Hematopoietic multipotent progenitor cell treated with erythropoietin and hydrocortisone succinate and interleukin-3 and kit ligand, for 4 days (in vitro differentiated cells): Measurements from ENCODE around the gene GAD1.

Experiments
- DNase-seq: peaks from one replicate; pipeline ENCODE4 v3.0.0-alpha.2; 2015

GAD1 gene

DNA sequence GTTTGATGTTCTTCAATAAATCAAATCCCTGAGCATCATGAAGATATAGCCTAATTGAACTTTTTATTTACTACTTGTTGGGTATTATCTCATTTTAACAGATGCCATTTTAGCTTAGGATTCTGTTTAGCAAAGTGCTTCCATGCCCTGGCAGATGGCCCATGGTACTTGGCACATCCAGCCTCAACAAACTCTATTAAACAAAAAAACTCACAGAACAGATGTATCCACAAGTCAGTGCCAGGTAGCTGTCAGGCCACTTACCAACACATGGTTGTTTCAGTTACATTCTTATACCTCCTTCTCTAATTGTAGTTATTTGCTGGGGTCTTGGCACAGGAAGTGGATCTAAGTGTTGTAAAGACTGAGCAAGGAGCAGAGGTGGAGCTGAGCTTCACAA lies 29.6 kb downstream of the GAD1 start:
- no peak for DNase-seq

DNA sequence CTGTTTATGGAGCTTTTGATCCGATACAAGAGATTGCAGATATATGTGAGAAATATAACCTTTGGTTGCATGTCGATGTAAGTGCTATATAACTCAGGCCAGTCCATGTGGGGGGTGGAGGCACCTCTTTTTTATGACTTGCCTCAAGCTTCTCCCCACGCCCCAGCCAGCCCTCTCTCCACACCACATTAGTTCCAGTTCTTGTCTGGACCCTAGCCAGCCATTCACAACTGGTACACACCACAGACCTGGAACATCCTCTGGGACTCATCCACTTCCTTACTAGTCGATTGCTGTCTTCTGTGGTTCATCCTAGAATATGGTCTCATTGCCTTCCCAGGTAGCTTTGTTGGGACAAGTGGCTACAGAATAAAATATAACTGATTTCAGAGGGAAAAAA lies 31.0 kb downstream of the GAD1 start:
- no peak for DNase-seq

DNA sequence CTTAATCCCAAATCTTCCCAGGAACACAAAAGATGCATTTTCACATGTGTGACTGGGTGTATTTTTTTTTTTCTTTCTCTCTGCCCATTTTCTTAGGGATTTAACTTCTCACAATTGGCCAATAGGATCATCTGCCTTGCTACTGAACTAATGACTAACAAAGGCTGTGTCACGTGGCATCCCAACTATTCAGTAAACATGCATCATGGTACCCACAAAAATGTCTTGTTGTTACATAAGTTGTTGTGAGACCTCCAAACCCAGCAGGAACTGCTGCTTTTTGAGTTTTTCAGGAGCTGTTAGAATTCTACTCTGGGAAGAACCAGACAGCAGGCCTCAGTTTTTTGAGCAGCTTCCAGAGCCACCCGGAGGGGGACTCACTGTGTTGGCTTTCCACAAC lies 31.9 kb downstream of the GAD1 start:
- no peak for DNase-seq

DNA sequence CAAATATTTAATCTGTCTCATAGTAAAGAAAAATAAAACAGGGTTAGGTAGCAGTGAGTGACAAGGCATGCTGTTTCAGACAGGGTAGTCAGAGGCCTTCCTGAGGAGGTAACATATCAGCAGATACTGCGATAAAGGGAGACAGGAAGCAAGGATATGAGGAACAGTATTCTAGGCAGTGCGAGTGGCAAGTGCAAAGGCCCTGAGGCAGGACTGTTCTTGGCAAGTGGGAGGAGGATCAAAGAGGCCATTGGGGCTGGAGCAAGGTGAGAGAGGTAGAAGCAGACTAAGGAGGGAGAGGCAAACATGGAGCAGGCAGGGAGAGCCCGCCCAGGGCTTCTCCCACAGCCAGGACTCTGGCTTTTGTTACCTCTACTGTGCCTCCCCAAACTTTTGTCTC lies 33.6 kb downstream of the GAD1 start:
- DNase-seq: no peak

DNA sequence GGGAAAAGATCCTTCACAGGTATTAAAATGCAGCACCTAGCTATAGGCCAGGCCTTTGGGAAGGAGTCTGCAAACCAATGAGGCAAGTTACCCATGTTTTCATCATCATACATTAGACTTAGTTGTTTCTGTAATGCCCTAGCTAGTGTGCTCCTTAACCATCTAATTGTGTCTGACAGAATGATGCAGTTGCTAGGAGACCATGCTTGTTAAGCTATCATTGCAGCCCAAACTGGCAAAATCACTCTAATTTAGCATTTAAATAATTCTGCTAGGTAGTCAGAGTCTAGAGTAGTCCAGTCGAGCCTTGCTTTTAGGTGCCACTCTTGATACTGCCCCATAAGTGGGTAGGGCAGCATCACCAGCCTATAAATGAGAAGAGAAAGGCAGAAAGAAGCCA lies 34.9 kb downstream of the GAD1 start:
- no peak for DNase-seq

DNA sequence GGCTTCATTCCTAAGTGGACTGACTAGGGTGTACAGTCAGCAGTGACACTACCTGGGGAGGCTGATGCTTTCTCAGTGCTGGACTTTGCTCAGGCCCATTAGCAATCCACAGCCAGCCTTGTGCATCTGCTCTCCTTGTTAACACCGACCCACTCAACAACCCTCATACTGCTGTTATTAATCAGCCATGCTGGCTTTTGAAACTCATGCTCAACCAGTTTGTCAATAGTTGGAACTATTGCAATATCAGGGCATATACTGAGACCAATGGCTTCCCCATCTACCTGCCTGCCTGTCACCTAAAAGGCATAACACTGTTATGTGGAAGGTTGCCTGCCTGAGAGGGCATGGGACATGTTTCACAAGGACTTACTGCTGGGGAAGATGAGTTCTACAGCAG lies 39.4 kb downstream of the GAD1 start:
- no peak for DNase-seq

DNA sequence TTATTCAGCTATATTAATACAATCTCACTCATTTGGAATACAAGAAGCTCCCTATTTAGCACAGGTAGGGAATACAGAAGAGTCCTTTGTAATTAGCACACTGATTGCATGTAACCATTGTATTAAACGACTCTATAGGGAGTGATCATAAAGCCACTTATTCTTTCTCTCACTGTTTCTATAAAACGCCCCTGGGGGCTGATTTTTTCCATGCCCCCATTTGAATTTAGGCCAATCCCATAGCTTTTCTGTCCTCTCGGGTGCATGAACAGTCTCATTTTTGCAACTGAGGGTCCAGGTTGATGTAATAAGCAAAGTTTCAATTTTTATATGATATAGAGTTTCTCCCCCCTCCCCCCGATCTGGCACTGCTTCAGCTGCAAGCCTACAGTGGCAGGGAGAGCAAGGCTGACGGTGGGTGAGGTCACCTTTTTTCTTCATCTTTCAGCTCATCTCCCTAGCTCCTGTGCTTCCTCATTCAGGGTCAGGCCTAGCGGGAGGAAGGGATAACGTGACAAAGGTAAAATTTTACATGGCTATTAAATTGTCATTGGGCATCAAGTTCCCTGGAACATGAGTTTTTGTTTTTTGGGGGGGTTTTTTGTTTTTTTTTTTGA lies 45.7 kb downstream of the GAD1 start:
- peak; percentile 44 for DNase-seq

DNA sequence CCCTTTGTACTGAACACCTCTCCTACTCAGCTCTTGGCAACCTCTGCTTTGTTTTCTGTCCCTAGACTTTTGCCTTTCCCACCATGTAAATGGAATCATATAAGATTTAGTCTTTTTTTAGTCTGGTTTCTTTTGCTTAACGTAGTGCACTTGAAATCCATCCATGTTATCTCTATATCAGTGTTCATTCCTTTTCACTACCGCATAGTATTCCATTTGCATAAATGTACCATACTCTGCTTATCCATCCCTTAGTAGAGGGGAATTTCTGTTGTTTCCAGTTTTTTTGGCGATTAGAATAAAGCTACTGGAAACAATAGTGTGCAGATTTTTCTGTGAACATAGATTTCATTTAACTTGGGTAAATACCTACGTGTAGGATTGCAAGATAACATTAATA lies 46.4 kb downstream of the GAD1 start:
- no peak for DNase-seq

DNA sequence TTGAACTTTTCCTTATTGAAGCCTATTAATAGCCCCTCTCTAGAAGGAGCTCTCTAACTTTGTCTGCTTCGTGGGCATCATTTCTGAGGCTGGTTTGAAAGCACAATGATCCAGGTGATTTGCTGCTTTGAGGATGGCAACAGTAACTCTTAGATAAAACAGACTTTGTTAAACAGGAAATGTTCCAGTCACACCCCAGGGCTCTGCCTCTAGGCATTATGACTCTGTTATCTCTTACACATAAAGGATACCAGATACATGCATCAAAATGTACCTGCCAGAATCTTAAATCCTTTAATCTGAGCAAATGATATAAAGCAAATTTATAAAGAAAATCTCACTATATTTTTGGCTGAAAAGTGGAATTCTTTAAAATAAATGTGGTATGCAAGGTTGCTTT lies 52.3 kb downstream of the GAD1 start:
- DNase-seq: no peak

DNA sequence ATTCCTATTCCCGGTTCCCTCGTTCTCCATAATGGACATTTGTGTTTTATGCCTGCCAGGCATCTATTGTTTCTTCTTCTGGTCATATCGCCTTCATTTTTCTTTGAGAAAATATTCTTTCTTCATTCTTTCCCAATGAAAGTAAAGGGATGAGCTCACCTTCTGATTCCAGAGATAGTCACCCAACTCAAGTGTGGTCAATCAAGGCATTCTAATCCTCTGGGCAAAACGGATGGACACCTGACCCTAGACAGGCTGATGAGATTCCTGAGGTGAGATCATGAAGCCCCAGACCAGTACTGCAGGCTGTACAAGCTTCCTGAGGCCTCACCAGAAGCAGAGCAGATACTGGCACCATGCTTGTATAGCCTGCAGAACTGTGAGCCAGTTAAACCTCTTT lies 52.8 kb downstream of the GAD1 start:
- DNase-seq: no peak

DNA sequence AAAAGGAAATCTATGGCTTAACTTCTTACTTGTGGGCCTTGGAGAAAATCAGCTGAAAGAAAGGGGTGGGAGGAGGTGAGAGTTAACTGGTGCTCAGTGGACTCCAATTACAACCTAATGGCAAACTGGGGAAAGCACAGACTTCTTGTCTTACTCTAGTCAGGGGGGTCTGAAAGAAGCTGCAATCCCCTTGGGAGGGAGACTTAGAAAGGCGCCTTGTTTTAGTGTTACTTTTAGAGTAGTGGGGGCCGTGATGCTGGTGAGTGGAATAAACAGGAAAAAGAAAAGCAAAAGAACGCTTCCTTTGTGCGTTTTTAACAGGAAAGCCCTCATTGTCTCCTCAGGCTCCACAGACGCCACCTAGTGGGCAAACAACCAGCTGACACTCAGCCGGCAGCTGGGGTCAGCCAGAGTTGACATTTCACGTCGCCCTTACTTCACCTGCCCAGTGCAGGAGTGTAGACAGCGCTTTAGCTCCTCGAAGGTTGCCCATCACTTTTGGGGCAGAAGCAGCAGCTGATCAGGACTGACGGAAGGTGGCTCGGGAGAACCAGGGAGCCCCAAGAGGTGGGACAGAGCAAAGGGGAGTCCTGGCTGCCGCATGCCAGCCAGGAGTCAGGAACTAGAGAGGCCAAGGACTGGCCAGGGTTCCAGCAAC lies 56.5 kb downstream of the GAD1 start:
- peak; percentile 88 for DNase-seq

DNA sequence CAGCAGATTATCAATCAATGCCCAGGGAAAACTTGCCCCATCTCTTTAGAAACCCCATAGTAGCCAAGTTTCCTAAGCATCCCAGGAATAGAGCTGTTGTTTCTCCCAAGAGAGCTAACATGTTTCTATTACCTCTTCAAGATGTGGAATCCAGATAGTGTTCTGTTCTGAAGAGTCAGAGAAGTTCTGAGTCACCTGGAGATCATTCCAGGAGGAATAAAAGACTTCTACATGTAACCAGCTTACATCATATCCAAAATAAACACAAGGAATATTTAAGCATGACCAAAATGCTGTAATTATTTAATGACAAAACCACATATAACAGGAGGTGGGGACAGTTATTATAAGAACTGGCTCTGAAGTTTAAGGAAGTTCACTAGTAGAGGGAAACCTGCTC lies 61.4 kb downstream of the GAD1 start:
- no peak for DNase-seq

DNA sequence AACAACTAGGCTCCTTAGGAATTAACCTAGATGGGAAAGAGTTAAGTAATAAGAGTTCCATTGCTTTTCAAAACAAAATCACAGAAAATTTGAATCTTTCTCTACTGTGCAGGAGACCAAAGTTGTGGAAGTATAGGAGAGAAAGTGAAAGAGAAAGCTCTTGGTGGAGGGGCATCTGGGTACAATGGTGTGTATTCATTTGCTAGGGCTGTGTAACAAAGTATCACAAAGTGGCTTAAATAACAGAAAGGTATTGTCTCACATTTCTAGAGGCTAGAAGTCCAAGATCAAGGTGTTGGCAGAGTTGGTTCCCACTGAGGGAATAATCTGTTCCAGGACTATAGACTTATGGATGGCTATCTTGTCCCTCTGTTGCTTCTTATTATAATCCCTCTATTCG lies 61.8 kb downstream of the GAD1 start:
- no peak for DNase-seq

DNA sequence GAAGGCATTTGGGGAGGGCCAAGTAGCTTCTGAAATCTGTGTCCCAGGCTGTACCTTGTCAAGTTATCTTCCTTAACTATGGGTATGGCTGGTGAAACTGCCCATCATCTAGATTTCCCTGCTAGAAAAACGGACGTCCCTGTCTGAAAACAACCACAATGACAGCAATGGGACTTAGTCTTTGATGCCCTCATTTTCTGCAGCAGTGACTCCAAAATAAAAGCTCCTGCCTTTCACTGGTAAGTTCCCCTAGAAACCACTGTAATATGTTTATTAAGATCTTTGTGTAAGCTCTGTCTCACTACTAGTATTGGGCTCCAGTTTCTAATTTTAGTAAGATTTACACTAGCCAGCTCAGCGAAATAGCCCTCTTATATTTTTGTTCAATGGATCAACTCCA lies 65.2 kb downstream of the GAD1 start:
- no peak for DNase-seq

DNA sequence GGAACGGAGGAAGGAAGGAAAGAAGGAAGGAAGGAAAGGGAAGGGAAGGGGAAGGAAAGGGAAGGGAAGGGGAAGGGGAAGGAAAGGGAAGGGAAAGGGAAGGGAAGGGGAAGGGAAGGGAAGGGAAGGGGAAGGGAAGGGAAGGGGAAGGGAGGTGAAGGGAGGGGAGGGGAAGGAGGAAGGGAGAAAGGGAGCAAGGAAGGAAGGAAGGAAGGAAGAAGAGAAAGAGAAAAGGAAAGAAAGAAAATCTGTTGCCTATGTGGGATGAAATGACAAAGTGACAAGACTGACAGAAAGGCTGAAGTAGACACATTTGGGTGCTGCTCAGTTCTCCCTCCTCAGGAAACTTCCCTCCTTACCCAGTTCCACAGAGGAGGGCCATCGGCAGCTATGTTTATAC lies 66.1 kb downstream of the GAD1 start:
- DNase-seq: no peak

DNA sequence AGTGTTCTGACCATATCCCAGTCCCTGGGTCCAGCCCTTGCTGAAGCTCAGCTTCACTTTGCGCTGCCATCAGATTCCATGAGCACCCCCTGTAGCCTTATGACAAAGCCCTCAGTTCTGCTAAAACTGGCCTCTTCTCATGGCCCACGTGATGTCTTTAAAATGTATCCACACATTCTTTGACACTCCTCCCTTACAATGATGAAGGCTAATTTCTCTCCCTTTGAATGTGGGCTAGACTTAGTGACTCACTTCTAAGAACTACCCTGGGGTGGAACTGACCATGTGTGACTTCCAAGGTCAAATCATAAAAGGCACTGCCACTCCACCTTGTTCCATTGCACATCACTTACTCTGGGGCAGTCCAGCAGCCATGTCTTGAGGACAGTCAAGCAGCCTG lies 67.0 kb downstream of the GAD1 start:
- DNase-seq: no peak

DNA sequence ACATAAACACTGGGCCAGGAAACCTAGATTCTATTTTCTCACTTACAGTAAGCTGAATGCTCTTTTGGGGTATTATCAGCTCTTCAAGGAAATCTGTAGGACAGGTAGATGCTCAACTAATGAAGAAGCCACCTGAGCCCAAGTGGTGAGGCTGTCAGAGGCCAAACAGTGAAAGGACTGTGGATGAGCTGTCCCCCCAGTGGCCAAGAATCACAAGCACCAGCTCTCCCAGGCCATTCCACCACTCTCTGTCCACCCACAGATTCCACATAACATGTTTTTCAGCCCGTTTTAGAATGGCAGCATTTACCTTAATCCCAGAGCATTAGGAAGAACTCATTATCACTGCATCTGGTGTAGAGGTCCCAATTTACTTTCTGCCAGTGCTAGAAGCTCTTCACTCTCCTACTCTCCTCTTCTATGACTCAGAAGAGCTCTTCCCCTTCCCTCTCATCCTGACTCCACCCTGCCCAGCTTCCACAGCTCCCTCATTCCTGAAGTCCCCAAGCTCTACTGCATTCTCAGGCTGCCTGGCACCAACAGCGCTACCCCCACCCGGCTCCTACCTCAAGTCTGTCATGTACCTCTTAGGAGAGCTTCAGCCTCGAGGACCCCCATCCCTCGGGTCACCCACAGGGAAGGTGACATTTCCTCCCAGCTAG lies 68.6 kb downstream of the GAD1 start:
- no peak for DNase-seq

DNA sequence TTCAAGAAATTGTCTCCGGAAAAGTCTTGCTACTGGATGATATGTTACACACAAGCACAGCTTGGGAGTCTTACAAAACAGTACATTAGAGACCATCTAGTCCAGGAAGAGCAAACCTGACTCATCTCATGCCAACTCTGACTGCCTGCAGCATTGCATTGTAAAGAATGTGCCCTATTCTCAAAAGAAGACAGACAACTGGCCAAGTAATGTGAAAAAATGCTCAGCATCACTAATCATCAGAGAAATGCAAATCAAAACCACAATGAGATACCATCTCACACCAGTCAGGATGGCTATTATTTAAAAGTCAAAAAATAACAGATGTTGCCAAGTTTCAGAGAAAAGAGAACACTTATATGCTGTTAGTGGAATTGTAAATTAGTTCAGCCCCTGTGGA lies 69.7 kb downstream of the GAD1 start:
- no peak for DNase-seq

DNA sequence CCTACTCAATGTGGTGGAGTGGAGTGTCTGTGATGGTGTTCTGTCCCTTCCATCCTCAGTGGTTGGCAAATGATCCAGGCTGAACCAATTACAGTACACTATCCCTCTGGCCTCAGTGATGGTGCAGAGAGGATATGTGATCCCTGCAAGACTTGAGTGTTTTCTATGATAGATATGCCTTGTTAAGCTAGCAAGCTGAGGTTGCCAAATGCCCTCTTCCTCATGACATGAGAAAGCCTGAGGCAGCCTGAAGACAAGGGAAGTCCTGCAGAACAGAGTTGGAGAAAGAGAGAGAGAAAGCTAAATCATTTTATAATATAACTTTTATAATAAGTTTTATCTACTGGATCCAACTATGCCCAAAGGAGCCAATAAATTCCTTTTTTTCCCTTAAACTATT lies 70.8 kb downstream of the GAD1 start:
- DNase-seq: no peak

DNA sequence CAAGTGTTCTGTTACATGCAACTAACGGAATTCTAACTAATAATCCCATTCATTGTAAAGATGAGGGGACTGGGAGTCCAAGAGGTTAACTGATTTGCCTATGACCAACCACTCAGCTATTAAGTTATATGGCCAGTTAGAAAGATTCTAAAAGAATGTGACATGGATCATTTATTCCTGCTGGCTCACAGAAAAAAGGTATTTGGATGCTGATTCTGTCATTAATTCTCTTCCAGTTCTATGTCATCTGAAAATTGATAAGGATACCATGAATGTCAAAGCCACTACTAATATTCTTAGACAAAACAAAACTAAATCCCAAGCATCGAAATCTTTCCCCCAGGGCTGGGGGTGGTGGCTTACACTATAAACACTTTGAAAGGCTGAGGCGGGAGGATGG lies 71.2 kb downstream of the GAD1 start:
- DNase-seq: no peak

DNA sequence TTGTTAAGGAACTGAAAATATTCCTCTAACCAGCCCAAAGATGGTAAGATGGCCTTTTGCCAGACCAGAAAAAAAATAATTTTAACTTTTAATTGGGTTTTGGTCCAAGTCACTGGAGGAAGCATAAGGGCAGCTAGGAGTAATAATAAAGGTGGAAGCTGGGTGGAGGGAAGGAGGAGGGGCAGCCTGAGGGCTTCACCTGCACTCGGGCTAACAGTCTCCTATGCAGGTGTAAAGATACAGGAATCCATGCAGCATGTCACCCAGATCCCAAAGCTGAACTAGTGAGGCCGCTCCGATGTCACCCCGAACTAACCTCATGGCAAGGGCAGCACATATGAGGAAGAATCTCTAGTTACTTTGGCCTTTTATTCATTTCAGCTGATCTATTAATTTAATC lies 75.2 kb downstream of the GAD1 start:
- DNase-seq: no peak

DNA sequence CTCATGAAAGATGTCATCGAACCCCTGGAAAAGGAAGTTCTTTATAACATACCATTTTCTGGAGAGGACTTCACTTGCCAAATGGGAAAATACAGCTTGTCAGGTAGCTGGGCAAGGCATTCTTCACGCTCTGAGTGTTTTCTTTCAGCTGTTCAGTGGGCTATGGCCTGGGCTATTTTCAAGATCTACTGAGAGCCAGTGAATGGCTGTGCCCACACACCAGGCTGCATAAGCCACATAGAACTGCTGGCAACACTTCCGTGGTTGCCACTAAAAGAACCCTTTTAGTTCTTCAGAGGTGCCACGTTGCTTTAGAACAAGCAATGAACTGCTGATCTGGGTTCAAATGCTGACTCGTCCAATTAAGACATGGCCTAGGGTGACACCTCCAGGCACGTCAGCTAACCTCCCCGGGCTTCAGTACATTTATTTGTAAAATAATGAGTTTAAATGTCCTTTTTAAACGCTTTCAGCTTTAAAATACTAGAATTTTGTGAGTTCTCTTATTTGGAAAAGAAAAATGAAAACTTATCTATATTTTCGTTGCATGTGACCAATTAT lies 75.8 kb downstream of the GAD1 start:
- DNase-seq: no peak

DNA sequence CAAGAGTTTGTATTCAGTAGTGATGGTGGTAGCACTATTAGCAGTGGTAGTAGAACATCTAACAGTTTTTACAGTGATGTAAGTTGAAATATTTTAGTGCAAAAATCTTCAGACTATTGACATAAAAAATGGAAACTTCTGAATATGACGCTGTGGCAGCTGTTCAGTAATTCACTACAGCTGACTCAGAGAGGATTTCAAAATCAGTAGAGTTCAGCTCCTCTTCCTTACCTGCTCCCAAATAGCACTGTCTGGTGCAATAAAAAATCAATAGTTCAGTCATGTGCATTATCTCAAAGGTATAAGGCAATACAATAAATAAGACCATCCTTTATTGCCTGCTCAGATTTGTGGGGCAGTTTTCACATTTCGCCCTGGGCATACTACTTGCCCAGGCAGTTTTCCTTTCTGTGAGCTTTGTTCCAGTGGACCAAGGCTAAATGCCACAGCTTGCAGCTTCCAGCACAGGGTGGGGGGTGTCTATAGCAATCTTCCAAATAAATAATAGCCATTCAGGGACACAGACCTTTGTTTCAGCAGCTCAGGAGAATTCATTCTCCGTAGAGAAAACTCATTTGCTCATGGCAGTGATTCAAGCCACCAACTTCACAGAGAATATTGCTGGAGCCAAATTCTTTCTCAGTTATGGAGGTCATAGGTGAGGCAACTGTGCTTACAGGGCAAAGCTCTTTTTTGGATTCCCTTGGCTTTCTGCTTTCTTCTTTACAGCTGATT lies 78.5 kb downstream of the GAD1 start:
- DNase-seq: no peak

DNA sequence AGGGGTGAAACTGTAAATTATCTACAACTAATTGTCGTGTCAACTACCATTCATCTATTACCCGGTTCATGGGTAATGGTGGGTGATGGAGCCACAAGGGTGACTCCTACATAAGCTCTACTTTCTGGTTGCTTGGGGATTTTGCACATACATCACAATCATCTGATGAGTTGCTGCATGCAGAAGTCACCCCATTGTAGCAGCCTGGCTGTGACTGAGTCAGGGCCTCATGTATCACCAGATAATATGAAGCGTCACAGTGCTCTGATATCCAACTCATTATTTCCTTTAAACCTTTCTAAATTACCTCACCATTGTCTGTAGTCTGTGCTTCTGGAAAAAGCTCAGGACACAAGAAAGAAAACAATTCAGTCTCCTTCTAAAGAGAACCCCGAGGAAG lies 79.9 kb downstream of the GAD1 start:
- DNase-seq: no peak
